Liver (tissue), 9 donors: ENCODE results near the gene SLC2A9. TPM values are rescaled to one million over a fixed set of nuclear protein-coding genes. Genes with fewer than 3 reads are reported as not detected.

Experiments used
- DNase-seq: peaks from one replicate; pipeline ENCODE4 v3.0.0-alpha.2; 2017; ENCODE audit warnings: low spot score
- H3K27ac ChIP-seq, 2 donors: one replicate each; pipeline ENCODE4 v1.7.0; 2013; ENCODE audit warnings: inconsistent platforms in 2 of 2, low read length in 2 of 2, control low read depth in 1 of 2, low read depth in 1 of 2, mild to moderate bottlenecking in 1 of 2
- H3K27me3 ChIP-seq, 4 donors: one replicate each; pipeline versions ENCODE4 v1.6.1 to v1.7.0; 2013; ENCODE audit warnings: low read length in 3 of 4, inconsistent platforms in 1 of 4, mild to moderate bottlenecking in 1 of 4, moderate library complexity in 1 of 4; ENCODE audit not compliant: control insufficient read depth in 4 of 4, insufficient read depth in 4 of 4
- H3K36me3 ChIP-seq, 4 donors: one replicate each; pipeline versions ENCODE4 v1.6.1 to v1.7.0; 2013; ENCODE audit warnings: low read length in 3 of 4, mild to moderate bottlenecking in 3 of 4, low read depth in 1 of 4, moderate library complexity in 1 of 4; ENCODE audit not compliant: control insufficient read depth in 4 of 4, insufficient read depth in 3 of 4
- H3K4me1 ChIP-seq, 4 donors: one replicate each; pipeline versions ENCODE4 v1.6.1 to v1.7.0; 2013; ENCODE audit warnings: low read length in 3 of 4, mild to moderate bottlenecking in 3 of 4, moderate library complexity in 1 of 4; ENCODE audit not compliant: control insufficient read depth in 4 of 4, insufficient read depth in 4 of 4
- H3K4me3 ChIP-seq, 3 donors: one replicate each; pipeline versions ENCODE4 v1.6.1 to v1.7.0; 2013; ENCODE audit warnings: low read length in 3 of 3, control low read depth in 1 of 3, low read depth in 1 of 3, mild to moderate bottlenecking in 1 of 3
- H3K9ac ChIP-seq, 2 donors: one replicate each; pipeline ENCODE4 v1.7.0; 2013; ENCODE audit warnings: low read length in 2 of 2, mild to moderate bottlenecking in 2 of 2, moderate library complexity in 2 of 2, control low read depth in 1 of 2, low read depth in 1 of 2
- H3K9me3 ChIP-seq, 4 donors: one replicate each; pipeline versions ENCODE4 v1.6.1 to v1.7.0; 2013; ENCODE audit warnings: low read length in 3 of 4; ENCODE audit not compliant: control insufficient read depth in 4 of 4
- EGR1 ChIP-seq, 2 donors: IDR thresholded peaks; 2 replicates each; pipeline ENCODE4 v1.6.1; 2016 to 2018; ENCODE audit warnings: antibody characterized with exemption in 2 of 2, low read depth in 2 of 2
- FOXA1 ChIP-seq: IDR thresholded peaks from 2 replicates; pipeline ENCODE4 v1.6.1; 2016; ENCODE audit warnings: antibody characterized with exemption
- FOXA2 ChIP-seq: IDR thresholded peaks from 2 replicates; pipeline ENCODE4 v1.6.1; 2016; ENCODE audit warnings: antibody characterized with exemption
- GABPA ChIP-seq, 2 donors: IDR thresholded peaks in 1 of 2; conservative IDR thresholded peaks in 1 of 2; 2 replicates each; pipeline ENCODE4 v1.6.1; 2016; ENCODE audit warnings: antibody characterized with exemption in 2 of 2, mild to moderate bottlenecking in 1 of 2, moderate library complexity in 1 of 2
- HNF4A ChIP-seq, 2 donors: conservative IDR thresholded peaks; 2 replicates each; pipeline ENCODE4 v1.6.1; 2016; ENCODE audit warnings: antibody characterized with exemption in 2 of 2, mild to moderate bottlenecking in 2 of 2
- HNF4G ChIP-seq: IDR thresholded peaks from 2 replicates; pipeline ENCODE4 v1.6.1; 2016; ENCODE audit warnings: antibody characterized with exemption
- JUND ChIP-seq, 2 donors: IDR thresholded peaks; 2 replicates each; pipeline ENCODE4 v1.6.1; 2016; ENCODE audit warnings: antibody characterized with exemption in 2 of 2
- NR2F2 ChIP-seq: IDR thresholded peaks from 2 replicates; pipeline ENCODE4 v1.6.1; 2016; ENCODE audit warnings: antibody characterized with exemption
- RAD21 ChIP-seq, 2 donors: IDR thresholded peaks; 2 replicates each; pipeline ENCODE4 v1.6.1; 2016; ENCODE audit warnings: antibody characterized with exemption in 2 of 2, mild to moderate bottlenecking in 2 of 2
- RXRA ChIP-seq, 2 donors: IDR thresholded peaks; 2 replicates each; pipeline ENCODE4 v1.6.1; 2017 to 2018; ENCODE audit warnings: antibody characterized with exemption in 2 of 2, mild to moderate bottlenecking in 1 of 2
- SP1 ChIP-seq: IDR thresholded peaks from 2 replicates; pipeline ENCODE4 v1.6.1; 2018; ENCODE audit warnings: antibody characterized with exemption, mild to moderate bottlenecking
- TAF1 ChIP-seq: conservative IDR thresholded peaks from 2 replicates; pipeline ENCODE4 v1.6.1; 2016; ENCODE audit warnings: antibody characterized with exemption, mild to moderate bottlenecking
- YY1 ChIP-seq: IDR thresholded peaks from 2 replicates; pipeline ENCODE4 v1.6.1; 2016; ENCODE audit warnings: antibody characterized with exemption, mild to moderate bottlenecking
- WGBS: extraction: QIAGEN DNeasy Blood & Tissue Kit; methylation state at CpG from one replicate; pipeline ENCODE4 v1.1.7; 2013; 5-methylcytosine and 5-hydroxymethylcytosine counted together
- polyA plus RNA-seq, 2 donors: library from polyadenylated mRNA; stranded (reverse) in 1 of 2; unstranded in 1 of 2; fragments of 200-250 nt in 1 of 2; fragments of >200 nt in 1 of 2; fragmentation: Nextera tagmentation in 1 of 2; extraction: Ambion mirVana in 1 of 2; gene quantifications; one replicate each; pipeline versions ENCODE4 v1.2.1 to v1.2.3, GENCODE V29; 2013 to 2015
- total RNA-seq, 2 donors: library from RNA; depleted of rRNA; stranded (reverse); fragments of >200 nt; gene quantifications; one replicate each; pipeline ENCODE4 v1.2.3, GENCODE V29; 2014
- TF ChIP-seq, protein P1 (sequence below): IDR thresholded peaks from 2 replicates; pipeline ENCODE4 v1.6.1; 2016; ENCODE audit warnings: antibody characterized with exemption
- TF ChIP-seq, protein P2 (sequence below): fragments of 150-350 bp; IDR thresholded peaks from 2 replicates; pipeline ENCODE4 v1.5.1; 2017; ENCODE audit warnings: improper control_type of control experiment, low read depth, low read length; ENCODE audit not compliant: missing input control
- TF ChIP-seq, protein P3 (sequence below): IDR thresholded peaks from 2 replicates; pipeline ENCODE4 v1.6.1; 2016; ENCODE audit warnings: antibody characterized with exemption
- TF ChIP-seq, protein P4 (sequence below): IDR thresholded peaks from 2 replicates; pipeline ENCODE4 v1.6.1; 2016; ENCODE audit warnings: antibody characterized with exemption, mild to moderate bottlenecking
- TF ChIP-seq, protein P5 (sequence below): IDR thresholded peaks from 2 replicates; pipeline ENCODE4 v1.6.1; 2016; ENCODE audit warnings: antibody characterized with exemption
- donor health status: healthy.
- donor health status: healthy.
- donor health status: healthy.
- donor health status: healthy.
- donor health status: healthy.

The SLC2A9 gene
- total and polyA plus RNA-seq, 4 donors = 6.2 to 49.0 (median 21.6) TPM

DNA sequence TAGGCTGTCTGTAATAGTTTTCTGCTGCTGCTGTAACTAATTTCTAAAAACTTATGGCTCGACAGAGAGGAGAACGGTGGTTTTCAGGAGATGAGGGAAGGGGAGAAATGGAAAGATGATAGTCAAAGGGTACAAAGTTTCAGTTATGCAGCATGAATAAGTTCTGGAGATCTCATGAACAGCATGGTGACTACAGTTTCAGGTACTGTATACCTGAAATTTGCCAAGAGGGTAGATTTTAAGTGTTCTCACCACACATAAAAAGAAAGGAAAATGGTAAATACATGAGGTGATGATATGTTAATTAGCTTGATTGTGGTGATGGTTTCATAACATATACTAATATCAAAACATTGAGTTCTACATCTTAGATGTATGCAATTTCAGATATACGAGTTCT lies 205.0 kb downstream of the SLC2A9 start:
- no peaks in the 10 kb centered on the region for H3K27me3 ChIP-seq
- WGBS = 92% methylated on average over 3 of the region's 3 CpGs
- peaks cover 0 to 2% (median under 1%) of the 10 kb centered on the region in 4 donors for H3K36me3 ChIP-seq
- DNase-seq = no peak
- no peak overlapping the region for H3K27ac ChIP-seq
- H3K9me3 ChIP-seq = no peaks in the 10 kb centered on the region
- H3K4me3 ChIP-seq = no peak overlapping the region
- H3K9ac ChIP-seq = no peak overlapping the region
- H3K4me1 ChIP-seq = no peaks in the 10 kb centered on the region
- no peak for TF ChIP-seq TAF1
- no peak for TF ChIP-seq YY1
- TF ChIP-seq HNF4G = no peak
- no peak for TF ChIP-seq JUND (IDR thresholded peaks at IDR 0.05)
- no peak for TF ChIP-seq RAD21 (IDR thresholded peaks at IDR 0.05)
- TF ChIP-seq, protein P1, sequence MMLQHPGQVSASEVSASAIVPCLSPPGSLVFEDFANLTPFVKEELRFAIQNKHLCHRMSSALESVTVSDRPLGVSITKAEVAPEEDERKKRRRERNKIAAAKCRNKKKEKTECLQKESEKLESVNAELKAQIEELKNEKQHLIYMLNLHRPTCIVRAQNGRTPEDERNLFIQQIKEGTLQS = no peak
- no peak for TF ChIP-seq HNF4A (conservative IDR thresholded peaks at IDR 0.05)
- no peak for TF ChIP-seq SP1
- no peak for TF ChIP-seq FOXA2
- TF ChIP-seq FOXA1 = no peak
- TF ChIP-seq, protein P2, sequence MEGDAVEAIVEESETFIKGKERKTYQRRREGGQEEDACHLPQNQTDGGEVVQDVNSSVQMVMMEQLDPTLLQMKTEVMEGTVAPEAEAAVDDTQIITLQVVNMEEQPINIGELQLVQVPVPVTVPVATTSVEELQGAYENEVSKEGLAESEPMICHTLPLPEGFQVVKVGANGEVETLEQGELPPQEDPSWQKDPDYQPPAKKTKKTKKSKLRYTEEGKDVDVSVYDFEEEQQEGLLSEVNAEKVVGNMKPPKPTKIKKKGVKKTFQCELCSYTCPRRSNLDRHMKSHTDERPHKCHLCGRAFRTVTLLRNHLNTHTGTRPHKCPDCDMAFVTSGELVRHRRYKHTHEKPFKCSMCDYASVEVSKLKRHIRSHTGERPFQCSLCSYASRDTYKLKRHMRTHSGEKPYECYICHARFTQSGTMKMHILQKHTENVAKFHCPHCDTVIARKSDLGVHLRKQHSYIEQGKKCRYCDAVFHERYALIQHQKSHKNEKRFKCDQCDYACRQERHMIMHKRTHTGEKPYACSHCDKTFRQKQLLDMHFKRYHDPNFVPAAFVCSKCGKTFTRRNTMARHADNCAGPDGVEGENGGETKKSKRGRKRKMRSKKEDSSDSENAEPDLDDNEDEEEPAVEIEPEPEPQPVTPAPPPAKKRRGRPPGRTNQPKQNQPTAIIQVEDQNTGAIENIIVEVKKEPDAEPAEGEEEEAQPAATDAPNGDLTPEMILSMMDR = no peak
- TF ChIP-seq NR2F2 = no peak

DNA sequence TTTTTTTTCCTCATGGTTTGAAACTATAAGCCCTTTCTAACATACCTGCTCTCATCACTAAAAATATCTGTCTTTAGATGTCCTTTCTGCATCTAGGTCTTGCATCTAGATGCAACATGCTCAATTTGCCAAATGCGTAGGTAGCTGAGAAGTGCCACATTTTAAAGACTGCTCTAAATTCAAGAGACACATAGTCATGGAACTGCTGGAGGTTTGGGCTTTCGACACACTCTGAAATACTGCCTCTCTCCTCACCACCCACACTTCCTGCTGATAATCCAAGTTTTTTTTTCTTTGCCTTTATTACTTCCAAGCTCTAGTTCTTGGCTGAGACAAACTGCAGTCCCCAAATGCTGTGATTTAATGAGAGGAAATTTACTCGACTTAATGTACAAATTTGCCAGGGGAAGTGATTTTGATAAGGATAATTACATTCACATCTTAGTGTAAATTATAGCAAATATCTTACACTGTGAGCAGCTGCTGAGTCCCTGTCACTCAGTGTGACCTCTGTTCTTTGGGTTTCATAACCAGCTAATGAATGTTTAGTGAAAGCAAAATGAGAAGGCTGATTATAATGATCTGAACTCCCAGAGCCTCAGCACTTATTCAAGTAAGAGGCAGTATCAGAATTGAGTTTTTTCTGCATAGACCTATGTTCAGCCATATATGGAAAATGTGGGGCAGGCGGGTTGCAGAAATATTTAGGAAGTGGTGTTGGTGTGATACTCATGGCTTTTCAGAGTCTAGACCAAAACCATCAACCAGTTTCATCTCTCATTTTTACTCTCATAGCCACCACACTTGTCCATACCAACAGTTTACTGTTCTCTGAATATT lies 208.6 kb downstream of the SLC2A9 start:
- H3K27ac ChIP-seq = no peak overlapping the region

More for the DNA sequence above, 208.6 kb downstream of the SLC2A9 start:
- Histone ChIP-seq H3K9me3 (no peaks in the 10 kb centered on the region), H3K27me3 (no peaks in the 10 kb centered on the region), H3K4me3 (no peak overlapping the region), H3K9ac (peak overlapping the region in 1 of 2 donors; percentile 10), H3K4me1 (no peaks in the 10 kb centered on the region), H3K36me3 (peaks cover 0 to 1% (median under 1%) of the 10 kb centered on the region in 4 donors)
- WGBS = 77% methylated on average over 4 of the region's 4 CpGs
- TF ChIP-seq GABPA (IDR thresholded peaks at IDR 0.05 in 1 of 2, conservative IDR thresholded peaks at IDR 0.05 in 1 of 2) (no peak), SP1 (no peak), HNF4G (no peak), RXRA (IDR thresholded peaks at IDR 0.05) (no peak), EGR1 (IDR thresholded peaks at IDR 0.05; ENCODE audit: low read depth in 2 of 2) (no peak), TAF1 (no peak), JUND (IDR thresholded peaks at IDR 0.05) (no peak), NR2F2 (no peak), HNF4A (conservative IDR thresholded peaks at IDR 0.05) (no peak), FOXA1 (no peak), RAD21 (IDR thresholded peaks at IDR 0.05) (no peak), FOXA2 (no peak)
- TF ChIP-seq, protein P3, sequence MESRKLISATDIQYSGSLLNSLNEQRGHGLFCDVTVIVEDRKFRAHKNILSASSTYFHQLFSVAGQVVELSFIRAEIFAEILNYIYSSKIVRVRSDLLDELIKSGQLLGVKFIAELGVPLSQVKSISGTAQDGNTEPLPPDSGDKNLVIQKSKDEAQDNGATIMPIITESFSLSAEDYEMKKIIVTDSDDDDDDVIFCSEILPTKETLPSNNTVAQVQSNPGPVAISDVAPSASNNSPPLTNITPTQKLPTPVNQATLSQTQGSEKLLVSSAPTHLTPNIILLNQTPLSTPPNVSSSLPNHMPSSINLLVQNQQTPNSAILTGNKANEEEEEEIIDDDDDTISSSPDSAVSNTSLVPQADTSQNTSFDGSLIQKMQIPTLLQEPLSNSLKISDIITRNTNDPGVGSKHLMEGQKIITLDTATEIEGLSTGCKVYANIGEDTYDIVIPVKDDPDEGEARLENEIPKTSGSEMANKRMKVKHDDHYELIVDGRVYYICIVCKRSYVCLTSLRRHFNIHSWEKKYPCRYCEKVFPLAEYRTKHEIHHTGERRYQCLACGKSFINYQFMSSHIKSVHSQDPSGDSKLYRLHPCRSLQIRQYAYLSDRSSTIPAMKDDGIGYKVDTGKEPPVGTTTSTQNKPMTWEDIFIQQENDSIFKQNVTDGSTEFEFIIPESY = no peak
- TF ChIP-seq, protein P4, sequence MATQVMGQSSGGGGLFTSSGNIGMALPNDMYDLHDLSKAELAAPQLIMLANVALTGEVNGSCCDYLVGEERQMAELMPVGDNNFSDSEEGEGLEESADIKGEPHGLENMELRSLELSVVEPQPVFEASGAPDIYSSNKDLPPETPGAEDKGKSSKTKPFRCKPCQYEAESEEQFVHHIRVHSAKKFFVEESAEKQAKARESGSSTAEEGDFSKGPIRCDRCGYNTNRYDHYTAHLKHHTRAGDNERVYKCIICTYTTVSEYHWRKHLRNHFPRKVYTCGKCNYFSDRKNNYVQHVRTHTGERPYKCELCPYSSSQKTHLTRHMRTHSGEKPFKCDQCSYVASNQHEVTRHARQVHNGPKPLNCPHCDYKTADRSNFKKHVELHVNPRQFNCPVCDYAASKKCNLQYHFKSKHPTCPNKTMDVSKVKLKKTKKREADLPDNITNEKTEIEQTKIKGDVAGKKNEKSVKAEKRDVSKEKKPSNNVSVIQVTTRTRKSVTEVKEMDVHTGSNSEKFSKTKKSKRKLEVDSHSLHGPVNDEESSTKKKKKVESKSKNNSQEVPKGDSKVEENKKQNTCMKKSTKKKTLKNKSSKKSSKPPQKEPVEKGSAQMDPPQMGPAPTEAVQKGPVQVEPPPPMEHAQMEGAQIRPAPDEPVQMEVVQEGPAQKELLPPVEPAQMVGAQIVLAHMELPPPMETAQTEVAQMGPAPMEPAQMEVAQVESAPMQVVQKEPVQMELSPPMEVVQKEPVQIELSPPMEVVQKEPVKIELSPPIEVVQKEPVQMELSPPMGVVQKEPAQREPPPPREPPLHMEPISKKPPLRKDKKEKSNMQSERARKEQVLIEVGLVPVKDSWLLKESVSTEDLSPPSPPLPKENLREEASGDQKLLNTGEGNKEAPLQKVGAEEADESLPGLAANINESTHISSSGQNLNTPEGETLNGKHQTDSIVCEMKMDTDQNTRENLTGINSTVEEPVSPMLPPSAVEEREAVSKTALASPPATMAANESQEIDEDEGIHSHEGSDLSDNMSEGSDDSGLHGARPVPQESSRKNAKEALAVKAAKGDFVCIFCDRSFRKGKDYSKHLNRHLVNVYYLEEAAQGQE = no peak
- TF ChIP-seq, protein P1 = no peak
- TF ChIP-seq, protein P5, sequence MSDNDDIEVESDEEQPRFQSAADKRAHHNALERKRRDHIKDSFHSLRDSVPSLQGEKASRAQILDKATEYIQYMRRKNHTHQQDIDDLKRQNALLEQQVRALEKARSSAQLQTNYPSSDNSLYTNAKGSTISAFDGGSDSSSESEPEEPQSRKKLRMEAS = no peak
- DNase-seq = no peak
